HEK293 (cell line): ENCODE results near the gene ZNF280A.

Experiments used
- CTCF ChIA-PET: fragments of 350-600 bp; formaldehyde crosslinking; extraction: SDS; loops from one replicate; lab custom pipeline; 2021; ENCODE audit warnings: antibody characterized with exemption; lab: Yijun Ruan, JAX
- POLR2A ChIA-PET: fragments of 300-600 bp; formaldehyde crosslinking; extraction: SDS; loops from one replicate; lab custom pipeline; 2020; ENCODE audit warnings: antibody characterized with exemption, inconsistent platforms; lab: Yijun Ruan, JAX
- H3K27ac ChIP-seq: fragments of 200-500 bp; sonication (Bioruptor generic); 2 replicates; pipeline ENCODE4 v1.5.1; 2014; ENCODE audit warnings: low read depth, low read length, control low read depth, inconsistent platforms; ENCODE audit errors: extremely low read depth
- H3K36me3 ChIP-seq, 2 experiments: fragments of 200-500 bp in 1 of 2; sonication (Bioruptor generic) in 1 of 2; 1 replicate in 1 of 2; 2 replicates in 1 of 2; pipeline ENCODE4 v1.5.1; 2014 to 2017; ENCODE audit warnings: inconsistent platforms in 2 of 2, low read length in 2 of 2; ENCODE audit not compliant: control insufficient read depth in 2 of 2, insufficient read depth in 1 of 2
- H3K4me1 ChIP-seq: fragments of 200-500 bp; sonication (Bioruptor generic); 2 replicates; pipeline ENCODE4 v1.5.1; 2014; ENCODE audit warnings: mild to moderate bottlenecking, low read length, inconsistent platforms; ENCODE audit not compliant: control insufficient read depth, insufficient read depth
- H3K4me3 ChIP-seq: 2 replicates; pipeline ENCODE4 v1.5.1; 2011; ENCODE audit warnings: low read depth, mild to moderate bottlenecking, control low read depth, low read length, moderate library complexity
- H3K9me3 ChIP-seq: fragments of 200-500 bp; sonication (Bioruptor generic); 2 replicates; pipeline ENCODE4 v1.5.1; 2014; ENCODE audit warnings: low read depth, low read length, inconsistent platforms; ENCODE audit not compliant: control insufficient read depth, insufficient read depth
- BCL11B ChIP-seq: fragments of 450-650 bp; formaldehyde crosslinking; IDR thresholded peaks from 2 replicates; pipeline ENCODE4 v1.5.1; 2016; ENCODE audit warnings: low read depth, missing biosample characterization, missing genetic modification characterization
- ELK4 ChIP-seq: IDR thresholded peaks from 2 replicates; pipeline ENCODE4 v1.6.1; 2011; ENCODE audit warnings: mild to moderate bottlenecking, low read depth, low read length, borderline replicate concordance
- GLIS1 ChIP-seq: fragments of 450-650 bp; formaldehyde crosslinking; IDR thresholded peaks from 2 replicates; pipeline ENCODE4 v1.5.1; 2016; ENCODE audit warnings: missing biosample characterization, missing genetic modification characterization
- KLF1 ChIP-seq: fragments of 450-650 bp; formaldehyde crosslinking; IDR thresholded peaks from 2 replicates; pipeline ENCODE4 v1.5.1; 2016; ENCODE audit warnings: missing biosample characterization, missing genetic modification characterization
- MEIS1 ChIP-seq: sonication (generic); formaldehyde crosslinking; IDR thresholded peaks from 2 replicates; pipeline ENCODE4 v1.8.1; 2022; ENCODE audit warnings: missing genetic modification reagents, mild to moderate bottlenecking, borderline replicate concordance
- MZF1 ChIP-seq: fragments of 450-650 bp; formaldehyde crosslinking; IDR thresholded peaks from 2 replicates; pipeline ENCODE4 v1.5.1; 2017; ENCODE audit warnings: missing biosample characterization, missing genetic modification characterization, borderline replicate concordance
- OSR2 ChIP-seq: fragments of 450-650 bp; formaldehyde crosslinking; IDR thresholded peaks from 2 replicates; pipeline ENCODE4 v1.5.1; 2016; ENCODE audit warnings: missing biosample characterization, missing genetic modification characterization
- PRDM1 ChIP-seq: fragments of 450-650 bp; formaldehyde crosslinking; IDR thresholded peaks from 2 replicates; pipeline ENCODE4; 2016; ENCODE audit warnings: missing biosample characterization, missing genetic modification characterization
- ZBTB21 ChIP-seq: fragments of 450-650 bp; formaldehyde crosslinking; IDR thresholded peaks from 2 replicates; pipeline ENCODE4 v1.5.1; 2017; ENCODE audit warnings: missing biosample characterization, missing genetic modification characterization
- ZBTB48 ChIP-seq: fragments of 450-650 bp; formaldehyde crosslinking; IDR thresholded peaks from 2 replicates; pipeline ENCODE4 v1.5.1; 2016; ENCODE audit warnings: missing biosample characterization, missing genetic modification characterization
- ZEB2 ChIP-seq: fragments of 450-650 bp; formaldehyde crosslinking; IDR thresholded peaks from 2 replicates; pipeline ENCODE4 v1.5.1; 2016; ENCODE audit warnings: missing biosample characterization, missing genetic modification characterization
- ZFP37 ChIP-seq: fragments of 450-650 bp; formaldehyde crosslinking; IDR thresholded peaks from 2 replicates; pipeline ENCODE4 v1.5.1; 2016; ENCODE audit warnings: missing biosample characterization, missing genetic modification characterization
- ZNF114 ChIP-seq: fragments of 450-650 bp; formaldehyde crosslinking; IDR thresholded peaks from 2 replicates; pipeline ENCODE4 v1.5.0; 2017; ENCODE audit warnings: missing biosample characterization, missing genetic modification characterization
- ZNF148 ChIP-seq: fragments of 450-650 bp; formaldehyde crosslinking; IDR thresholded peaks from 2 replicates; pipeline ENCODE4 v1.5.0; 2017; ENCODE audit warnings: missing biosample characterization, missing genetic modification characterization, borderline replicate concordance
- ZNF157 ChIP-seq: fragments of 450-650 bp; formaldehyde crosslinking; IDR thresholded peaks from 2 replicates; pipeline ENCODE4 v1.5.1; 2016; ENCODE audit warnings: missing biosample characterization, missing genetic modification characterization
- ZNF211 ChIP-seq: fragments of 450-650 bp; formaldehyde crosslinking; IDR thresholded peaks from 2 replicates; pipeline ENCODE4 v1.5.1; 2016; ENCODE audit warnings: low read depth, missing biosample characterization, missing genetic modification characterization
- ZNF221 ChIP-seq: fragments of 450-650 bp; formaldehyde crosslinking; IDR thresholded peaks from 2 replicates; pipeline ENCODE4 v1.5.1; 2017; ENCODE audit warnings: missing biosample characterization, missing genetic modification characterization, borderline replicate concordance
- ZNF280C ChIP-seq: fragments of 450-650 bp; formaldehyde crosslinking; IDR thresholded peaks from 2 replicates; pipeline ENCODE4 v1.5.1; 2016; ENCODE audit warnings: missing biosample characterization, missing genetic modification characterization
- ZNF324 ChIP-seq: fragments of 450-650 bp; formaldehyde crosslinking; IDR thresholded peaks from 2 replicates; pipeline ENCODE4 v1.5.1; 2016; ENCODE audit warnings: missing biosample characterization, missing genetic modification characterization
- ZNF366 ChIP-seq: fragments of 450-650 bp; formaldehyde crosslinking; conservative IDR thresholded peaks from 2 replicates; pipeline ENCODE4 v1.5.1; 2016; ENCODE audit warnings: missing biosample characterization, missing genetic modification characterization
- ZNF513 ChIP-seq: fragments of 450-650 bp; IDR thresholded peaks from 2 replicates; pipeline ENCODE4 v1.5.1; 2018; ENCODE audit warnings: missing biosample characterization, missing genetic modification characterization
- ZNF548 ChIP-seq: fragments of 450-650 bp; formaldehyde crosslinking; IDR thresholded peaks from 2 replicates; pipeline ENCODE4 v1.5.1; 2016; ENCODE audit warnings: missing biosample characterization, missing genetic modification characterization
- ZNF580 ChIP-seq: fragments of 450-650 bp; formaldehyde crosslinking; IDR thresholded peaks from 2 replicates; pipeline ENCODE4 v1.5.1; 2016; ENCODE audit warnings: missing biosample characterization, missing genetic modification characterization
- ZNF692 ChIP-seq: fragments of 450-650 bp; formaldehyde crosslinking; IDR thresholded peaks from 2 replicates; pipeline ENCODE4 v1.5.1; 2016; ENCODE audit warnings: missing biosample characterization, missing genetic modification characterization
- ZNF747 ChIP-seq: fragments of 450-650 bp; formaldehyde crosslinking; IDR thresholded peaks from 2 replicates; pipeline ENCODE4 v1.5.1; 2016; ENCODE audit warnings: missing biosample characterization, missing genetic modification characterization
- ZNF776 ChIP-seq: fragments of 450-650 bp; formaldehyde crosslinking; IDR thresholded peaks from 2 replicates; pipeline ENCODE4 v1.5.0; 2017; ENCODE audit warnings: missing biosample characterization, missing genetic modification characterization, borderline replicate concordance
- ZNF792 ChIP-seq: fragments of 450-650 bp; formaldehyde crosslinking; IDR thresholded peaks from 2 replicates; pipeline ENCODE4 v1.5.1; 2016; ENCODE audit warnings: missing biosample characterization, missing genetic modification characterization

Gene ZNF280A

GRCh38 chr22:22534604-22535415 is 14.7 kb upstream of the ZNF280A start:
- Histone ChIP-seq H3K4me3 (no peak overlapping the region), H3K27ac (no peak overlapping the region), H3K36me3 (no peaks in the 10 kb centered on the region), H3K4me1 (no peaks in the 10 kb centered on the region), H3K9me3 (no peaks in the 10 kb centered on the region)
- TF ChIP-seq ZNF211 (tag by site-specific recombination) (no peak), ZFP37 (tag by site-specific recombination) (no peak), ZNF692 (tag by site-specific recombination) (no peak), KLF1 (tag by site-specific recombination) (no peak), ZNF580 (tag by site-specific recombination) (no peak), PRDM1 (tag by site-specific recombination) (no peak), ZBTB48 (tag by site-specific recombination) (no peak), ZNF148 (tag by site-specific recombination) (no peak), ZNF221 (tag by site-specific recombination) (no peak), MEIS1 (no peak), MZF1 (tag by site-specific recombination) (no peak), ZNF114 (tag by site-specific recombination) (no peak), BCL11B (no peak)
- ChIA-PET CTCF (interaction anchor here (0.6 to 1.3 kb wide), 5 partner anchors 23 to 192 kb away, joined by 3 to 4 read pairs (median 3); no protein-coding TSS in a partner anchor), POLR2A (no interaction called here)

- H3K27ac ChIP-seq: no peak overlapping the region
- no peaks in the 10 kb centered on the region for H3K36me3 ChIP-seq
- no peaks in the 10 kb centered on the region for H3K9me3 ChIP-seq
- no peaks in the 10 kb centered on the region for H3K4me1 ChIP-seq
- CTCF ChIA-PET: interaction anchor here (0.6 to 0.7 kb wide), 2 partner anchors 191 to 508 kb away, joined by 3 read pairs; no protein-coding TSS in a partner anchor
- H3K4me3 ChIP-seq: no peak overlapping the region
- POLR2A ChIA-PET: no interaction called here
- no peak for TF ChIP-seq ZNF280C (tag by site-specific recombination)
- TF ChIP-seq ZBTB21 (tag by site-specific recombination): no peak
- TF ChIP-seq ZNF366 (tag by site-specific recombination): no peak
- TF ChIP-seq GLIS1 (tag by site-specific recombination): no peak
- no peak for TF ChIP-seq ZNF747 (tag by site-specific recombination)
- no peak for TF ChIP-seq ZNF513 (tag by site-specific recombination)
- no peak for TF ChIP-seq ZNF548 (tag by site-specific recombination)
- TF ChIP-seq ZEB2 (tag by site-specific recombination): no peak
- no peak for TF ChIP-seq ZNF157 (tag by site-specific recombination)
- TF ChIP-seq ZNF324: no peak
- no peak for TF ChIP-seq ZNF792 (tag by site-specific recombination)
- no peak for TF ChIP-seq OSR2 (tag by site-specific recombination)
- no peak for TF ChIP-seq ZNF776 (tag by site-specific recombination)
- no peak for TF ChIP-seq ELK4
Observed at GRCh38 chr22:22533863-22534262, 13.8 kb upstream of the ZNF280A start.
